ENCODE data around the gene TAF4.

DNA sequence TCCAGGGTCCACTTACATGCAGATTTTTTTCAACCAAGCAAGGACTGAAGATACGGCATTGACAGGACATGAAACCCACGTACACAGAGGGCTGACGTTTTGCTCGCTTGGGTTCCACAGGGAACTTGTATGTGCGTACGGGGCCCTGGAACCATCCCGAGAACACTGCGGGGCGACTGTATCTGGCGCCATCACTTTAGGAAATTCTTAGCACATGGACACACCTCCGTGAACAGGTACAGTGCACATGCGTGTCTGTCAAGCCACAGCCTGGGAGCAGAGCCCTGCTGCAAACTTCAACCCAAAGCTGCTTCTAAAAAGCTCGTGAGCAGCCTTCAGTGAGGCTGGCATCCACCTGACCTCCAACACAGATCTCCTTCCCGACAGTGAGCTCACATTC lies 37.3 kb downstream of the TAF4 start:
- TF ChIP-seq, protein P1, sequence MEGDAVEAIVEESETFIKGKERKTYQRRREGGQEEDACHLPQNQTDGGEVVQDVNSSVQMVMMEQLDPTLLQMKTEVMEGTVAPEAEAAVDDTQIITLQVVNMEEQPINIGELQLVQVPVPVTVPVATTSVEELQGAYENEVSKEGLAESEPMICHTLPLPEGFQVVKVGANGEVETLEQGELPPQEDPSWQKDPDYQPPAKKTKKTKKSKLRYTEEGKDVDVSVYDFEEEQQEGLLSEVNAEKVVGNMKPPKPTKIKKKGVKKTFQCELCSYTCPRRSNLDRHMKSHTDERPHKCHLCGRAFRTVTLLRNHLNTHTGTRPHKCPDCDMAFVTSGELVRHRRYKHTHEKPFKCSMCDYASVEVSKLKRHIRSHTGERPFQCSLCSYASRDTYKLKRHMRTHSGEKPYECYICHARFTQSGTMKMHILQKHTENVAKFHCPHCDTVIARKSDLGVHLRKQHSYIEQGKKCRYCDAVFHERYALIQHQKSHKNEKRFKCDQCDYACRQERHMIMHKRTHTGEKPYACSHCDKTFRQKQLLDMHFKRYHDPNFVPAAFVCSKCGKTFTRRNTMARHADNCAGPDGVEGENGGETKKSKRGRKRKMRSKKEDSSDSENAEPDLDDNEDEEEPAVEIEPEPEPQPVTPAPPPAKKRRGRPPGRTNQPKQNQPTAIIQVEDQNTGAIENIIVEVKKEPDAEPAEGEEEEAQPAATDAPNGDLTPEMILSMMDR (IDR thresholded peaks at IDR 0.05; ENCODE audit: low read length) = no peak
- no peak for TF ChIP-seq EZH2phosphoT487 (IDR thresholded peaks at IDR 0.05; ENCODE audit: low read length)
